Keratinocyte (primary cell): ENCODE data around the gene CNGA4. TPM values are rescaled to one million over a fixed set of nuclear protein-coding genes. Genes with fewer than 3 reads are reported as not detected.

ENCODE experiments used
- DNase-seq: peaks from one replicate; pipeline ENCODE4 v3.0.0-alpha.2; 2011; ENCODE audit warnings: low read depth, missing footprints, low spot score
- FAIRE-seq: peaks from 2 replicates; lab custom pipeline; 2011; peaks lifted over from hg19 to GRCh38; lab: Jason Lieb, UNC
- H2AFZ ChIP-seq: 2 replicates; pipeline ENCODE4 v1.6.0; 2012; ENCODE audit warnings: low read length, control low read depth, inconsistent platforms; ENCODE audit not compliant: control insufficient read depth
- H3K27ac ChIP-seq: 2 replicates; pipeline ENCODE4 v1.5.1; 2011; ENCODE audit warnings: low read length; ENCODE audit not compliant: control insufficient read depth, insufficient read depth
- H3K27me3 ChIP-seq: 3 replicates; pipeline ENCODE4 v1.6.0; 2011; ENCODE audit warnings: low read length; ENCODE audit not compliant: control insufficient read depth, insufficient read depth; ENCODE audit errors: extremely low read depth
- H3K36me3 ChIP-seq, 2 experiments: 2 replicates in 1 of 2; 3 replicates in 1 of 2; pipeline ENCODE4 v1.5.1; 2011; ENCODE audit warnings: low read length in 2 of 2, mild to moderate bottlenecking in 1 of 2; ENCODE audit not compliant: control insufficient read depth in 2 of 2, insufficient read depth in 2 of 2; ENCODE audit errors: extremely low read depth in 1 of 2
- H3K4me1 ChIP-seq: 3 replicates; pipeline ENCODE4 v1.5.1; 2011; ENCODE audit warnings: low read length; ENCODE audit not compliant: control insufficient read depth, insufficient read depth; ENCODE audit errors: extremely low read depth
- H3K4me2 ChIP-seq: 3 replicates; pipeline ENCODE4 v1.6.0; 2011; ENCODE audit warnings: low read depth, low read length; ENCODE audit not compliant: control insufficient read depth, insufficient read depth; ENCODE audit errors: extremely low read depth
- H3K4me3 ChIP-seq, 3 experiments: fragments of 200-600 bp in 1 of 3; sonication (generic) in 1 of 3; 2 replicates in 2 of 3; 3 replicates in 1 of 3; pipeline ENCODE4 v1.5.1; 2011 to 2016; ENCODE audit warnings: low read length in 3 of 3, mild to moderate bottlenecking in 3 of 3, control low read depth in 2 of 3, inconsistent platforms in 1 of 3, low read depth in 1 of 3, mixed read lengths in 1 of 3, mixed run types in 1 of 3, moderate library complexity in 1 of 3; ENCODE audit not compliant: control insufficient read depth in 2 of 3, insufficient read depth in 2 of 3; ENCODE audit errors: extremely low read depth in 1 of 3
- H3K79me2 ChIP-seq: 2 replicates; pipeline ENCODE4 v1.6.0; 2012; ENCODE audit warnings: low read length; ENCODE audit not compliant: control insufficient read depth, insufficient read depth
- H3K9ac ChIP-seq: 3 replicates; pipeline ENCODE4 v1.6.0; 2011; ENCODE audit warnings: low read length; ENCODE audit not compliant: control insufficient read depth, insufficient read depth; ENCODE audit errors: extremely low read depth
- H3K9me1 ChIP-seq: 3 replicates; pipeline ENCODE4 v1.6.0; 2011; ENCODE audit warnings: low read length; ENCODE audit not compliant: control insufficient read depth, insufficient read depth; ENCODE audit errors: extremely low read depth
- H3K9me3 ChIP-seq: 2 replicates; pipeline ENCODE4 v1.5.1; 2012; ENCODE audit warnings: low read depth, low read length; ENCODE audit not compliant: control insufficient read depth
- H4K20me1 ChIP-seq: 3 replicates; pipeline ENCODE4 v1.6.0; 2011; ENCODE audit warnings: low read length; ENCODE audit not compliant: control insufficient read depth, insufficient read depth; ENCODE audit errors: extremely low read depth
- EZH2 ChIP-seq: IDR thresholded peaks from one replicate; pipeline ENCODE4 v1.6.1; 2012; ENCODE audit warnings: inconsistent platforms, mild to moderate bottlenecking, low read length, moderate library complexity
- dilution Hi-C: fragments of 300-500 bp; cut with MboI; formaldehyde crosslinking; loops from one replicate; pipeline ENCODE4 v1.7.0; 2020; ENCODE audit warnings: low sequenced_read_pairs; ENCODE audit not compliant: extremely low pct_ligation_motif_present
- polyA plus RNA-seq, 5 experiments: library from polyadenylated mRNA; depleted of rRNA in 3 of 5; stranded (reverse) in 3 of 5; stranded (forward) in 1 of 5; unstranded in 1 of 5; fragments of >200 nt; gene quantifications; 1 replicate in 1 of 5; 2 replicates in 3 of 5; 3 replicates in 1 of 5; pipeline versions ENCODE4 v1.2.1 to v1.2.3, GENCODE V29; 2011 to 2012; ENCODE audit warnings: missing spikeins in 2 of 5, low read depth in 1 of 5, low replicate concordance in 1 of 5
- TF ChIP-seq, protein P1 (sequence below), 3 experiments: IDR thresholded peaks in 1 of 3; conservative IDR thresholded peaks in 1 of 3; optimal IDR thresholded peaks in 1 of 3; 2 replicates in 2 of 3; 3 replicates in 1 of 3; pipeline versions ENCODE3 to v1.5.1; 2011; ENCODE audit warnings: low read length in 3 of 3, mild to moderate bottlenecking in 3 of 3, moderate library complexity in 2 of 3, control low read depth in 1 of 3, inconsistent platforms in 1 of 3; ENCODE audit not compliant: insufficient read depth in 2 of 3; ENCODE audit errors: extremely low read depth in 1 of 3

Gene CNGA4
- polyA plus RNA-seq, 1 donor (not counting 4 experiments of a cell fraction or from before 2014, with no cell fraction given): 0.09 TPM

DNA sequence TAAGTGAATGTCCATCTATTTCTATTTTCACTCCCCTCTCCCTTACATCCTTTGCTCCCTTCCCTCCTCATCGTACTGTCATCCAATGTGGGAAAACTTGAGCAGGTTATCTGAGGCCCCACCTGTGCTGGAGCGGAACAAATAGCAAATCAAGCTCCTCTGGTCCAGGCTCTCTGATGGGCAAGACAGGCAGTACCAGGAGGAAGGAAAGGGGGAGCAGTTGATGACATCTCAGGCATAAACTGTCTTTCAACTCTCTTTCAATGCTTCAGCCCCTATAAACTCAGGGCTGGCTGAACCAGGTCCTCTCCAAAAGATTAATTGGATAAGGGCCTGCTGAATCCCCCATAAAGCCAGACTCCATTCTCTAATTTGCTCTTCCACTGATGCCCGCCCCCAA is 19.3 kb downstream of the CNGA4 start:
- peaks cover 51% of the 10 kb centered on the region for H3K27me3 ChIP-seq
- FAIRE-seq (no peak), DNase-seq (no peak)
- H3K79me2 ChIP-seq: no peaks in the 10 kb centered on the region
- no peaks in the 10 kb centered on the region for H3K9me1 ChIP-seq
- no peak overlapping the region for H3K4me2 ChIP-seq
- no peak for TF ChIP-seq EZH2
- TF ChIP-seq, protein P1, sequence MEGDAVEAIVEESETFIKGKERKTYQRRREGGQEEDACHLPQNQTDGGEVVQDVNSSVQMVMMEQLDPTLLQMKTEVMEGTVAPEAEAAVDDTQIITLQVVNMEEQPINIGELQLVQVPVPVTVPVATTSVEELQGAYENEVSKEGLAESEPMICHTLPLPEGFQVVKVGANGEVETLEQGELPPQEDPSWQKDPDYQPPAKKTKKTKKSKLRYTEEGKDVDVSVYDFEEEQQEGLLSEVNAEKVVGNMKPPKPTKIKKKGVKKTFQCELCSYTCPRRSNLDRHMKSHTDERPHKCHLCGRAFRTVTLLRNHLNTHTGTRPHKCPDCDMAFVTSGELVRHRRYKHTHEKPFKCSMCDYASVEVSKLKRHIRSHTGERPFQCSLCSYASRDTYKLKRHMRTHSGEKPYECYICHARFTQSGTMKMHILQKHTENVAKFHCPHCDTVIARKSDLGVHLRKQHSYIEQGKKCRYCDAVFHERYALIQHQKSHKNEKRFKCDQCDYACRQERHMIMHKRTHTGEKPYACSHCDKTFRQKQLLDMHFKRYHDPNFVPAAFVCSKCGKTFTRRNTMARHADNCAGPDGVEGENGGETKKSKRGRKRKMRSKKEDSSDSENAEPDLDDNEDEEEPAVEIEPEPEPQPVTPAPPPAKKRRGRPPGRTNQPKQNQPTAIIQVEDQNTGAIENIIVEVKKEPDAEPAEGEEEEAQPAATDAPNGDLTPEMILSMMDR (optimal IDR thresholded peaks at IDR 0.05 in 1 of 3, IDR thresholded peaks at IDR 0.05 in 1 of 3, conservative IDR thresholded peaks at IDR 0.05 in 1 of 3; ENCODE audit: extremely low read depth in 1 of 3, insufficient read depth in 2 of 3, low read length in 3 of 3): no peak
- H3K36me3 ChIP-seq: no peaks in the 10 kb centered on the region
- H3K4me3 ChIP-seq: no peak overlapping the region
- H3K9ac ChIP-seq: no peak overlapping the region
- no peak overlapping the region for H2AFZ ChIP-seq
- H3K27ac ChIP-seq: no peak overlapping the region
- peaks cover 2% of the 10 kb centered on the region for H3K4me1 ChIP-seq
- dilution Hi-C loops: no loop called here
- no peaks in the 10 kb centered on the region for H3K9me3 ChIP-seq
- H4K20me1 ChIP-seq: no peaks in the 10 kb centered on the region

DNA sequence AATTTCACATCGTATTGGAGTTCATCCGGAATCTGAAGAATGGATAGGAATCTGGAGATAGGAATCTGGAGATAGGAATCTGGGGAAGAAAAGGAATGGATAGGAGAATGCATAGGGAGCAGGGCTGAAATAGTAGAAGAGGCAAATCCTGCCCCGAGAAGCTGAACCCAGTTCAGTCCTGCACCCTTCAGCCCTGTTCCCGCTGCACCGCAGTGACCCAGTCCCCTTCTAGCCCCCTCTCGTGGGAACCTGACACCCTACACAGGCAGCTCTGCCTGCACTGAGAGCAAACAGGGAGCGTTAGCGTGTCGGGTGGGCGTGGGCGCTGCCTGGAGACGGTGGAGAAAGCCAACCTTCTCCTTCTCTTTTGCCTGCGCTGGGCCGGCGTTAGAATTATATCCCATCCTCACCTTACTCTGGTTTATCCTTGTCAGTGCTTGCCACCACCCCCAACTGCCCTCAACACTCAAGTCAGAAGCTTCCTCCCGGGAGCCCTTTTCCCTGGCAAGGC is 19.7 kb downstream of the CNGA4 start:
- FAIRE-seq (no peak), DNase-seq (no peak)
- H3K9me1 ChIP-seq: no peaks in the 10 kb centered on the region
- no peak overlapping the region for H3K4me3 ChIP-seq
- H3K79me2 ChIP-seq: no peaks in the 10 kb centered on the region
- H3K9me3 ChIP-seq: no peaks in the 10 kb centered on the region
- no peak overlapping the region for H2AFZ ChIP-seq
- H3K4me2 ChIP-seq: peak overlapping the region; percentile 47
- TF ChIP-seq, protein P1 (optimal IDR thresholded peaks at IDR 0.05 in 1 of 3, IDR thresholded peaks at IDR 0.05 in 1 of 3, conservative IDR thresholded peaks at IDR 0.05 in 1 of 3; ENCODE audit: extremely low read depth in 1 of 3, insufficient read depth in 2 of 3, low read length in 3 of 3): no peak
- TF ChIP-seq EZH2: peak; percentile 67
- H3K27me3 ChIP-seq: peaks cover 51% of the 10 kb centered on the region
- peaks cover 2% of the 10 kb centered on the region for H3K4me1 ChIP-seq
- no peaks in the 10 kb centered on the region for H3K36me3 ChIP-seq
- H3K27ac ChIP-seq: no peak overlapping the region
- dilution Hi-C loops: no loop called here
- no peak overlapping the region for H3K9ac ChIP-seq
- no peaks in the 10 kb centered on the region for H4K20me1 ChIP-seq
